Testis (tissue), 3 donors: ENCODE results near the gene RPL29. TPM values are rescaled to one million over a fixed set of nuclear protein-coding genes. Genes with fewer than 3 reads are reported as not detected.
A peak's percentile ranks its signal among the peaks of the same experiment; 100 is the strongest.

Experiments
- DNase-seq: peaks from one replicate; pipeline ENCODE4 v3.0.0-alpha.2; 2019
- H3K27ac ChIP-seq, 2 donors: fragments of 200-600 bp; sonication (generic); one replicate each; pipeline ENCODE4 v1.5.1; 2019
- H3K27me3 ChIP-seq: fragments of 200-600 bp; sonication (generic); one replicate; pipeline ENCODE4 v1.5.1; 2019
- H3K36me3 ChIP-seq: fragments of 200-600 bp; sonication (generic); one replicate; pipeline ENCODE4 v1.5.1; 2017; ENCODE audit warnings: low read depth; ENCODE audit errors: missing control alignments
- H3K4me1 ChIP-seq: fragments of 200-600 bp; sonication (generic); one replicate; pipeline ENCODE4 v1.5.1; 2019
- H3K4me3 ChIP-seq, 2 donors: fragments of 200-600 bp; sonication (generic); one replicate each; pipeline ENCODE4 v1.5.1; 2017 to 2019
- H3K9me3 ChIP-seq: fragments of 200-600 bp; sonication (generic); one replicate; pipeline ENCODE4 v1.5.1; 2017
- POLR2A ChIP-seq: fragments of 450-650 bp; IDR thresholded peaks from one replicate; pipeline ENCODE4 v1.6.1; 2017; ENCODE audit warnings: antibody characterized with exemption, mild to moderate bottlenecking, moderate library complexity
- WGBS, 2 donors: methylation state at CpG; one replicate each; pipeline ENCODE4 v1.1.5; 2018; 5-methylcytosine and 5-hydroxymethylcytosine counted together
- intact Hi-C: fragments of 100-400 bp; cut with DNase I; formaldehyde crosslinking; loops from one replicate; pipeline ENCODE4 v1.15.1; 2023; ENCODE audit warnings: low total_unique reads
- polyA plus RNA-seq: library from polyadenylated mRNA; stranded (reverse); fragments of 350-450 nt; fragmentation: Illumina TruSeq; extraction: RNeasy Lipid Tissue Mini Kit (QIAGEN cat#74804); gene quantifications from one replicate; pipeline ENCODE4 v1.2.3, GENCODE V29; 2014; ENCODE audit warnings: low read depth, low replicate concordance; ENCODE audit not compliant: insufficient read depth
- total RNA-seq, 2 donors: library from RNA; depleted of rRNA; stranded (reverse); fragments of >200 nt; gene quantifications; one replicate each; pipeline ENCODE4 v1.2.3, GENCODE V29; 2016
- TF ChIP-seq, protein P1 (sequence below), 3 experiments: fragments of 450-650 bp in 2 of 3; fragments of 200-600 bp in 1 of 3; sonication (generic) in 1 of 3; IDR thresholded peaks; one replicate each; pipeline ENCODE4 v1.5.1; 2016 to 2019; ENCODE audit warnings: antibody characterized with exemption in 3 of 3, mild to moderate bottlenecking in 2 of 3, moderate library complexity in 1 of 3

The RPL29 gene
- total and polyA plus RNA-seq, 3 donors from 2014 or later: 491 to 999 (median 965) TPM

DNA sequence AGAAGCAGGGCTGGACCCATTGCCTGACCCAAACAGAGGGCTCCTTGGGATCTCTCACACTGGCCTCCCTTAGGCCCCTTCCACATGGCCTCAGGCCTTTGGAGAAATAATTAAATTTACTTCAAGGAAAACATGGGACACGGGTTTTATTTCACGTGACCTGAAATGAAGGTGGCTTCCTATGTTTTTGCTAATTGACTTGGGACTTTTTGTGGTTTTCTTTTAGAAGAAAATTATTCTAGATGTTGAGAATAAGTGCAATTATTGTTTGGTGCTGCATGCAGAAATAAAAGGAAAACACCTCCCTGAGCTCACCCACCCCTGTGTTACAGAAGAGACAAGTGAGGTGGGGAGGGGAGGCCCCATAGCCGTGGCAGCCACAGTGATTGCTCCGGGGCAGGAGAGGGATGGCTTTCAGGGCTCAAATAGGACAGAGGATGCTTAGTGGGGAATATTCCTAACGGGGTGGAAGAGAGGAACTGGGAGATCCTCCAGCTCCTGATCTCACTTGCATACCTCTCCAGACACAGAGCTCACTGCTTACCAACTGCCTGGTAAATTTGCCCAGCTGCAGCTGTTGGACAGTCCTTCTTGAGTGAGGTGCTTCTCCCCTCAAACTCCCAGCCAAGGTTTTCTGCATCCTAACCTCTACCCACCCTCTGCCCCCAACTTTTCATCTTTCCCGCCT lies 29.2 kb upstream of the RPL29 start:
- Histone ChIP-seq H3K36me3 (no peaks in the 10 kb centered on the region), H3K27ac (no peak overlapping the region), H3K27me3 (no peaks in the 10 kb centered on the region), H3K9me3 (no peaks in the 10 kb centered on the region), H3K4me1 (peaks cover 49% of the 10 kb centered on the region), H3K4me3 (no peak overlapping the region)
- 83 to 85% methylated on average over 6 of the region's 6 CpGs for WGBS, 2 donors
- no peak for DNase-seq
- intact Hi-C loops: no loop called here
- TF ChIP-seq, protein P1, sequence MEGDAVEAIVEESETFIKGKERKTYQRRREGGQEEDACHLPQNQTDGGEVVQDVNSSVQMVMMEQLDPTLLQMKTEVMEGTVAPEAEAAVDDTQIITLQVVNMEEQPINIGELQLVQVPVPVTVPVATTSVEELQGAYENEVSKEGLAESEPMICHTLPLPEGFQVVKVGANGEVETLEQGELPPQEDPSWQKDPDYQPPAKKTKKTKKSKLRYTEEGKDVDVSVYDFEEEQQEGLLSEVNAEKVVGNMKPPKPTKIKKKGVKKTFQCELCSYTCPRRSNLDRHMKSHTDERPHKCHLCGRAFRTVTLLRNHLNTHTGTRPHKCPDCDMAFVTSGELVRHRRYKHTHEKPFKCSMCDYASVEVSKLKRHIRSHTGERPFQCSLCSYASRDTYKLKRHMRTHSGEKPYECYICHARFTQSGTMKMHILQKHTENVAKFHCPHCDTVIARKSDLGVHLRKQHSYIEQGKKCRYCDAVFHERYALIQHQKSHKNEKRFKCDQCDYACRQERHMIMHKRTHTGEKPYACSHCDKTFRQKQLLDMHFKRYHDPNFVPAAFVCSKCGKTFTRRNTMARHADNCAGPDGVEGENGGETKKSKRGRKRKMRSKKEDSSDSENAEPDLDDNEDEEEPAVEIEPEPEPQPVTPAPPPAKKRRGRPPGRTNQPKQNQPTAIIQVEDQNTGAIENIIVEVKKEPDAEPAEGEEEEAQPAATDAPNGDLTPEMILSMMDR (IDR thresholded peaks at IDR 0.05): no peak
- no peak for TF ChIP-seq POLR2A

DNA sequence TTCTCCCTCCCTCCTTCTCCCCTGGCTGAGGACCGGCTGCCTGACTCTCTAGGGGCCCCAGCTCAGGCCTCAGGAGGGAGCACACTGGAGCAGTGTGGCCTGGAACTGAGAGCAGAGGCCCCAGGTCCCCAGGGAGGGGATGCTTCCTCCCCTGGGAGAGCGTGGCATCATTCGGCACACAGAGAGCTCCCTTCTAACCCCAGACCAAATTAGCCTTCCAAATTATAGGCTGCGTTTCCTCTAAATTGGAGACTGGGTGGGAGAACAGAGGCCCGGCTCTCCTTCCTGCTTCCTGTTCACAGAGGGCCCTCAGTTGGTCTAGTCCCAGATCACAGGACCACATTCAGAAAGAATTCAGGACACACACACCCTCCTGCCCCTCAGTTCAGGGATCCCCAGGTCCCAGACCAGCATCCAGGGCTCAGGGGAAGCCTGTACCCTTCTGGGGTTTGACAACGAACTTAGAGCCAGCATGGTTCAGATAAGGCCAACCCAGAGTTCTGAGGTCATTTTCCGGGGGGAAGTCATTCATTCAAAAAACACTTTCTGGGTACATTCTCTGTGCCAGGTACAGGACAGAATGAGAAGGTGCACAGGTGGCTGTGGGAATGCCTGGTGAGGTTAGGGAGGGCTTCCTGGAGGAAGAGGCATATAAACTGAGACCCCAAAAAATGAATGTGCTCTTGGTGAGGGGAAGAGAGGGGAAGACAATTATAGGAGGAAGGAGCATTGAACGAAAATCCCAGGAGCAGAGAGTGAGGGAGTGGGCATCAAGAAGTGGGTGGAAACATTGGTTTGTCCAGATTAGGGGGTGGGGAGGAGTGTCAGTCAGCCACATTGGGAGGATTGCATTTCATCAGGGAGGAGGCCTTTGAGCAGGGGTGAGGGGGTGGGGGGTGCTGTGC lies 28.4 kb upstream of the RPL29 start:
- no peak for TF ChIP-seq POLR2A
- TF ChIP-seq, protein P1 (IDR thresholded peaks at IDR 0.05): no peak
- Histone ChIP-seq H3K4me1 (peaks cover 57% of the 10 kb centered on the region), H3K27me3 (no peaks in the 10 kb centered on the region), H3K36me3 (no peaks in the 10 kb centered on the region), H3K9me3 (no peaks in the 10 kb centered on the region), H3K27ac (no peak overlapping the region), H3K4me3 (no peak overlapping the region)
- DNase-seq: no peak
- intact Hi-C loops: no loop called here
- WGBS, 2 donors: 75 to 86% methylated on average over 5 to 8 of the region's 8 CpGs

DNA sequence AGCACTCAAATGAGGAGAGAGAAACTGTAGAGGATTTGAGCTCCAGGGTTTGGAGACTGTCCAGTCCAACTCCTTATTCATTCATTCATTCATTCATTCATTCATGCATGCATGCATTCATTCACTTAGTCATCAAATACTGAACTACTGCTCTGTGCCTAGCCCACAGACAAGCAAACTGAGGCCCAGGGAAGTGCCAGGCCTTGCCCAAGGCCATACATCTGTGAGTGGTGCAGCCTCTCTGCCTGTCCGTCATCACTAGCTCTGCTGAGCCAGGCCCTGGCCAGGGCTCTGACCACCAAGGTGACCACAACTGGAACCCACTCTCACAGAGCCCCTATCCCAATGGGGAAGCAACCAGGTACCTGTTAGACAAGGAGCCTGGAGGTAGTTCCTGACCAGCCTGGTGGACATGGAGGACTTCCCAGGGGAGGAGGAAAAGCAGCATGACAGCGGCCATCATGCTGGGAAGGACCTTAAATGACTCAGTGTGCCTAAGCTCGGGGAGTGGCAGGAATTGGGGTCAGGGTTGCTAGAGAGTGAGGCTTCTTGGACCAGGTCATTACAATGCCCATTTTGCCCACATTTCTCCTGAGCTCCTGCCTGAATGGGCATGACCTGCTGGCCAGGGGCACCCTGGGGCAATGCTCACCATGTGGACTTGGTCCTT lies 27.5 kb upstream of the RPL29 start:
- H3K4me1 ChIP-seq: peaks cover 60% of the 10 kb centered on the region

DNA sequence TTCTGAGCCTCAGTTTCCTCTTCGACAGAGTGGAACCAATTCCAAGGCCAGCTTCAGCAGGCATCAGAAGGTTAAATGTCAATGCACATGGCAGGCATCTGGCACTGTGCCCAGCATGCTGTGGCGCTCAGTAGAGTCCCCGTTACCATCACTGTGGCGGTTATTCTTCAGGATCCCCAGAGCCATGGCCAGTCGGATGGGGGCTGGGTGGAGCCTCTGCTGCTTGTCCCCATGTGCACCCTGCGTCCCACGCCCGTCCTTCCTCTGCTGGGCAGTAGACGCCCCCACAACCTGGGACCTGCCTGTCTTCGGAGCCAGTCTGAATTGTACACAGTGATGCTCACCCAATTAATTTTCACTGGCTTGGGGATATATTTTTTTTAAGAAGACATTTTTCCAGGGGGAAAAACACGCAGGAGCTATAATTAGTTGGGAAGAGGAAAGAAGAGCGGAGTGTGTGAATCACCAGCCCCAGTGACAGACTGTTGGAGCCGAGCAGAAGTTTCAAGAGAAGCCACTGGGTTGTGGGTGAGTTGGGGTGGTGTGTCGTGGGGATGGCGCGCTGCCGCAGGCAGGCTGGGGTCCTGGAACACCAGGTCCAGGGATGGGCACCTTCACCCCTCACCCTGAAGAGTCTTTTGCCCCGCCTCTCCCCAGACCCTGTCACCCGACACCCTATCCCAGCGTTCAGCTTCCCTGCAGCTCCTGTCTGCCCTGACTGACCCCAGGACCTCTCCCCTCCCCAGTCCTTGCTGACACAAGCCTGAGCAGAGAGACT lies 26.8 kb upstream of the RPL29 start:
- intact Hi-C loops: no loop called here
- Histone ChIP-seq H3K27me3 (no peaks in the 10 kb centered on the region), H3K4me3 (no peak overlapping the region), H3K36me3 (no peaks in the 10 kb centered on the region), H3K27ac (peak overlapping the region in 1 of 2 donors; percentile 47), H3K4me1 (peaks cover 57% of the 10 kb centered on the region), H3K9me3 (no peaks in the 10 kb centered on the region)
- TF ChIP-seq, protein P1 (IDR thresholded peaks at IDR 0.05): no peak
- no peak for TF ChIP-seq POLR2A
- peak; percentile 64 for DNase-seq
- WGBS, 2 donors: 68 to 71% methylated on average over 14 to 20 of the region's 20 CpGs

More for the DNA sequence above, 27.5 kb upstream of the RPL29 start:
- TF ChIP-seq POLR2A: no peak
- TF ChIP-seq, protein P1 (IDR thresholded peaks at IDR 0.05): no peak
- Histone ChIP-seq H3K9me3 (no peaks in the 10 kb centered on the region), H3K36me3 (no peaks in the 10 kb centered on the region), H3K27me3 (no peaks in the 10 kb centered on the region), H3K27ac (no peak overlapping the region), H3K4me3 (no peak overlapping the region)
- WGBS, 2 donors: 75 to 84% methylated on average over 3 of the region's 3 CpGs
- DNase-seq: no peak
- intact Hi-C loops: no loop called here
